ENCODE results near the gene MCOLN2.
A peak's percentile ranks its signal among the peaks of the same experiment; 100 is the strongest.

MCOLN2 gene

DNA sequence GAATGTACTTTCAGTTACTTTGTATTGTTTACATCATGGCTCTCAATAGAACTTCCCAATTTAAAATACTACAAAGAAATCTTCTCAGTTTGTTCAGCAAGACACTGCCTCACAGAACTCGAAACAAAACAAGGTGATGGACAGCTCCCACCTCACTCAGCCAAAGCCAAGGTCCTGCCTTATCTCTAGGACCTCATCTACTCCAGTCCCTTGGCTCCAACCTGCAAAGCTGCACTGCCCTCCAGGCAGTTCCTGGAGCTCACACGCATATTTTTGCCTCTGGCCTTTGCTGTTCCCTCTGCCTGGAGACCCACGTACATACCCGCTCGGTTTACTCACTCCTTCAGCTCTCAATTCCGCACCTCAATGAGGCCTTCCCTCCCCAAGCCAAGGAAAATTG is 40.3 kb downstream of the MCOLN2 start:
- Histone ChIP-seq H3K4me3 (no peak overlapping the region), H3K36me3 (no peaks in the 10 kb centered on the region), H3K9me3 (replicated peaks in 1 of 11) (peaks cover 0 to 13% (median 0%) of the 10 kb centered on the region in 11 experiments; a peak in 5 of 22 replicates), H3K27me3 (no peaks in the 10 kb centered on the region), H3K27ac (no peak overlapping the region), H3K4me1 (peaks cover 0 to 10% (median 2%) of the 10 kb centered on the region in 10 experiments; a peak in 6 of 20 replicates), H3K9ac (no peak overlapping the region), H3K4me2 (peak overlapping the region in 3 of 11 experiments; percentile 30 to 39 (median 38); a peak in 4 of 22 replicates), H4K20me1 (no peaks in the 10 kb centered on the region)
- TF ChIP-seq Cebpa-rat (IDR thresholded peaks at IDR 0.05) = no peak

DNA sequence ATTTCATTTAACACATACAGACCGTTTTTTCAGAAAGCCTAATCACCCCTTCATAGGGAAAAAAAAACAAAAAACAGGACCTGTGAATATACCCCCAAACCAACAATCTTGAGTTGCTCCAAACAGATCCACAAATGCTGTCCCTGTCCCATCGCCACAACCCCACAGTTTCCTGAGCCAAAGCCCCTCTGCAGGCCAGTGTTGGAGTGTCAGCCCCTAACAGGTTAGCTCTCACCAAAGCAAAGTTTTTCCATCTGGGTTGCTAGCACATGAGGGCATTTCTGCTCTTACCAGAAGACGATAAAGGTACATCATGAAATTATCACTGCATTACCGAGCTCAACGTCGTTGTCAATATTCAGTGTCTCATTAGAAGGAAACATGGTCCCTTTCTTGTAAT is 40.8 kb downstream of the MCOLN2 start:
- TF ChIP-seq Cebpa-rat (IDR thresholded peaks at IDR 0.05) = no peak
- no peaks in the 10 kb centered on the region for H3K27me3 ChIP-seq
- no peak overlapping the region for H3K27ac ChIP-seq
- H3K9ac ChIP-seq = no peak overlapping the region
- H3K4me2 ChIP-seq = peak overlapping the region in 6 of 11 experiments; percentile 1 to 39 (median 30); a peak in 7 of 22 replicates
- H4K20me1 ChIP-seq = no peaks in the 10 kb centered on the region
- H3K36me3 ChIP-seq = no peaks in the 10 kb centered on the region
- H3K4me3 ChIP-seq = no peak overlapping the region
- H3K9me3 ChIP-seq (replicated peaks in 1 of 11) = peaks cover 0 to 13% (median 0%) of the 10 kb centered on the region in 11 experiments; a peak in 5 of 22 replicates
- H3K4me1 ChIP-seq = peaks cover 0 to 10% (median 2%) of the 10 kb centered on the region in 10 experiments; a peak in 6 of 20 replicates

- Histone ChIP-seq H3K27ac (no peak overlapping the region), H4K20me1 (no peaks in the 10 kb centered on the region), H3K4me2 (no peak overlapping the region), H3K4me1 (peaks cover 5 to 8% (median 7%) of the 10 kb centered on the region in 10 experiments; a peak in 17 of 20 replicates), H3K27me3 (no peaks in the 10 kb centered on the region), H3K9ac (no peak overlapping the region), H3K9me3 (replicated peaks in 1 of 11) (peaks cover 9 to 19% (median 12%) of the 10 kb centered on the region in 11 experiments; a peak in 16 of 22 replicates), H3K36me3 (no peaks in the 10 kb centered on the region), H3K4me3 (no peak overlapping the region)
- TF ChIP-seq Cebpa-rat (IDR thresholded peaks at IDR 0.05) = no peak
Measured at GRCh38 chr1:84949664-84950063, 47.2 kb downstream of the MCOLN2 start.

DNA sequence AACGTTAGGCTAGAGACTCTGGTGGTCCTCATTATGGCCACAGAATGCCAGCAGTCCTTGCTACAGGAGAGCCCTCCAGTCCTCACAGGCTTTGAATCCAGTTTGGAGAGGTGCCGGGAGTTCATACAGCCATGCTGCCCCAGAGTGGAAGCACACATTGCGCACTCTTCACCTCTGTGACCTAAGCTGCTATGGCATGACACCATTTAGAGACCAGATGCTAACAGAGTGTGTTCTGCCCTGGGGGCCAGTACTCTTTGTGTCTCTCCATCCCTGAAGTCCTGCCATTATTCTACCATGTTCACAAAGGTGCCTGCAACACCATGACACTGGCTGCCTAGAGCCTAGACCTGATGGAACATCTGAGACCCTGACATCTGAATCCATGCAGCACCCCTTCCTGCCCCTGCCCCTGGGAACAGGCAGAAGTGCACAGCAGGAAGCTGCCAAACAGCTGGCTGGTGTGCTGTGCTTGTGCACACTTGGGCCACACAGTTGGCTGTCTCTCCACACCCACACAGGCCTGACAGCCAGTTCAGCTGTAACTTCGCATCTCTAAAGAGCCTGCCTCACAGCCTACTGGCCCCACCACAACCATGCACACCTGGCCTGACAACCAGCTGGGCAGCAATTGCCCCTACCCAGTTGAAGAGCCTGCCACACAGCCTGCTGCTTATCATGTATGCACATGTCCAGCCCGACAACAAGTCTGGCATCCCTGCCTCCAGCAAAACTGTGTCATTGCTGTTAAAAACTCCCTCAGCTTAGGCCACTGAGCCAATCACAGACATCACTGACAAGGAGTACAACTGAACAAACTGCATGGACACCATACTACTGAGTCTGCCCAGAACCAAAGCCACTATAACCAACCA is 49.1 kb downstream of the MCOLN2 start:
- Histone ChIP-seq H3K4me2 (no peak overlapping the region), H3K36me3 (no peaks in the 10 kb centered on the region), H3K9me3 (replicated peaks in 1 of 11) (peaks cover 9 to 16% (median 12%) of the 10 kb centered on the region in 11 experiments; a peak in 16 of 22 replicates), H3K27ac (no peak overlapping the region), H3K27me3 (no peaks in the 10 kb centered on the region), H3K4me3 (no peak overlapping the region), H4K20me1 (no peaks in the 10 kb centered on the region), H3K9ac (no peak overlapping the region), H3K4me1 (peaks cover 5 to 8% (median 7%) of the 10 kb centered on the region in 10 experiments; a peak in 17 of 20 replicates)
- TF ChIP-seq Cebpa-rat (IDR thresholded peaks at IDR 0.05) = no peak

GRCh38 chr1:84946631-84947030 is 50.3 kb downstream of the MCOLN2 start:
- H3K4me3 ChIP-seq = no peak overlapping the region
- no peaks in the 10 kb centered on the region for H3K36me3 ChIP-seq
- H3K4me2 ChIP-seq = no peak overlapping the region
- H3K27me3 ChIP-seq = no peaks in the 10 kb centered on the region
- H3K4me1 ChIP-seq = peaks cover 5 to 8% (median 7%) of the 10 kb centered on the region in 10 experiments; a peak in 17 of 20 replicates
- peaks cover 9 to 16% (median 12%) of the 10 kb centered on the region in 11 experiments; a peak in 16 of 22 replicates for H3K9me3 ChIP-seq (replicated peaks in 1 of 11)
- no peak for TF ChIP-seq Cebpa-rat (IDR thresholded peaks at IDR 0.05)
- H4K20me1 ChIP-seq = no peaks in the 10 kb centered on the region
- H3K27ac ChIP-seq = no peak overlapping the region
- H3K9ac ChIP-seq = no peak overlapping the region

- H3K9me3 ChIP-seq (replicated peaks in 1 of 11) = peaks cover 8 to 13% (median 12%) of the 10 kb centered on the region in 11 experiments; a peak in 16 of 22 replicates
- peaks cover 5 to 8% (median 7%) of the 10 kb centered on the region in 10 experiments; a peak in 17 of 20 replicates for H3K4me1 ChIP-seq
- no peaks in the 10 kb centered on the region for H3K36me3 ChIP-seq
- no peak for TF ChIP-seq Cebpa-rat (IDR thresholded peaks at IDR 0.05)
- peak overlapping the region in 10 of 11 experiments; percentile 40 to 73 (median 66); a peak in 18 of 22 replicates for H3K27ac ChIP-seq
- peak overlapping the region; percentile 31 to 77 (median 57) for H3K4me2 ChIP-seq
- peak overlapping the region; percentile 41 to 65 (median 51) for H3K4me3 ChIP-seq
- no peaks in the 10 kb centered on the region for H4K20me1 ChIP-seq
- H3K27me3 ChIP-seq = no peaks in the 10 kb centered on the region
- H3K9ac ChIP-seq = peak overlapping the region in 10 of 11 experiments; percentile 50 to 75 (median 62); a peak in 20 of 22 replicates
Measured at GRCh38 chr1:84944767-84945486, 52.0 kb downstream of the MCOLN2 start.

DNA sequence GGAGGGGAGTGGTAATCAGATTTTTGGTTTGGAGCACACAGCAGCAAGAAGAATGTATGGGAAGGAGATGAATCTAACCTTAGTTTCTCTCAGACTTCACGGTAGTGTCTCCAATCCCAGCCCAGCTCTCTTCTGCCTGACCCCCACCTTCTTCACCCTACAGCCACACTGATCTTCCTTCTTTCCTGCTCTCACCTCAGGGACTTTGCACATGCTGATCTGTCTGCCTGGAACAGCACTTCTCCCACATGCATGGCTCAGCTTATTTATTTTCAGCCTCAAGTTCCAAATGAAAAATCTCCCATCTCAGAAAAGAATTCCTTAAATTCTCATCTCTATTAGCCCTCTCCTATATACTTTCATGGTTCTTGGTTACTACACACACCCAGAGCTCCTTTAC is 55.1 kb downstream of the MCOLN2 start:
- Histone ChIP-seq H3K4me3 (no peak overlapping the region), H3K27me3 (no peaks in the 10 kb centered on the region), H3K9me3 (replicated peaks in 1 of 11) (no peaks in the 10 kb centered on the region), H3K36me3 (no peaks in the 10 kb centered on the region), H3K27ac (no peak overlapping the region), H3K4me2 (no peak overlapping the region), H3K4me1 (peaks cover 7 to 10% (median 8%) of the 10 kb centered on the region in 10 experiments; a peak in 18 of 20 replicates), H3K9ac (no peak overlapping the region), H4K20me1 (no peaks in the 10 kb centered on the region)
- no peak for TF ChIP-seq Cebpa-rat (IDR thresholded peaks at IDR 0.05)

- no peaks in the 10 kb centered on the region for H3K9me3 ChIP-seq (replicated peaks in 1 of 11)
- H3K4me3 ChIP-seq = no peak overlapping the region
- H4K20me1 ChIP-seq = no peaks in the 10 kb centered on the region
- no peaks in the 10 kb centered on the region for H3K27me3 ChIP-seq
- H3K36me3 ChIP-seq = no peaks in the 10 kb centered on the region
- H3K9ac ChIP-seq = no peak overlapping the region
- TF ChIP-seq Cebpa-rat (IDR thresholded peaks at IDR 0.05) = no peak
- H3K27ac ChIP-seq = no peak overlapping the region
- no peak overlapping the region for H3K4me2 ChIP-seq
- peaks cover under 1 to 10% (median 6%) of the 10 kb centered on the region in 10 experiments; a peak in 17 of 20 replicates for H3K4me1 ChIP-seq
Measured at GRCh38 chr1:84940481-84940880, 56.4 kb downstream of the MCOLN2 start.

- Histone ChIP-seq H3K27me3 (no peaks in the 10 kb centered on the region), H3K9ac (no peak overlapping the region), H3K36me3 (no peaks in the 10 kb centered on the region), H3K9me3 (replicated peaks in 1 of 11) (no peaks in the 10 kb centered on the region), H3K4me1 (peaks cover 0 to 10% (median 6%) of the 10 kb centered on the region in 10 experiments; a peak in 11 of 20 replicates), H3K27ac (no peak overlapping the region), H3K4me2 (no peak overlapping the region), H4K20me1 (no peaks in the 10 kb centered on the region), H3K4me3 (no peak overlapping the region)
- TF ChIP-seq Cebpa-rat (IDR thresholded peaks at IDR 0.05) = no peak
Measured at GRCh38 chr1:84939761-84940160, 57.2 kb downstream of the MCOLN2 start.
